SKM-1 (cell line): ENCODE results near the gene SLC7A8.

Source experiments
- DNase-seq: peaks from one replicate; lab custom pipeline; 2025; ENCODE audit not compliant: unreplicated experiment; lab: John Stamatoyannopoulos, UW

The SLC7A8 gene

DNA sequence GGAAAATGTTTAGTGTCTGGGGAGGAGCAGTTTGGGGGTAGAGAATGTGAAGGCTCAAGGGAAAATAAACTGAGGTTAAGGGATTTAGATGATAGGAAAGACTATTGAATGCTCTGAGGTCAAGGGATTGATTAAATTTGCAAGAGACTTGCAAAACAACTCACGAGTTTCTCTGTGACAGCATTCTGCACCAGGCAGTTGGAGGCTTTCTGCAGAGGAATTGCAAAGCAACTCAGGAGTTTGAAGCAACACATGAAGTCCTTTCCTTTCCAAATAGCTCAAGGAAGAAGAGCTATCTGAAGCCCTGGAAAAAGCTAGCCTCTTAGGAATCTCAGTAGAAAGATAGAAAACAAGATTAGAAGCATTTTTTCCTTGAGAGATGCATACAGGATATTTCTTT is 23.9 kb downstream of the SLC7A8 start:
- no peak for DNase-seq

DNA sequence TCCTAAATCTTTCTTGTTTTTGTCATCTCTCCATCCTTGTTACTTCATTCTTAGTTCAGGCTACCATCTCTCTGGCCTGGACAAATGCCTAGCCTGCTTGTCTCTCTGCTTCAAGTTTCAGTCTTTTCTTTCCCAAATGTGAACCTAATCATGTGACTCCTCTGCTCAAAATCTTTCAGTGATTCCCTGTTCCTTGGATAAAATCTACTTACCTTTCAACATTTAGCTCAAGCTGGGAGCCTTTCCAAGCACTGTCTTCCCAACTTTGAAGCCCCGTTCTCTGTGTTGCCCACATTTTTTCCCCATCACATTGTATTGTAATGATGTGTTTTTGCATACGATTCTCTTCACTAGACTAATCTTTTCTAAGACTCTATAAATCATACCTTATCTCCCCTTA is 24.7 kb downstream of the SLC7A8 start:
- no peak for DNase-seq

DNA sequence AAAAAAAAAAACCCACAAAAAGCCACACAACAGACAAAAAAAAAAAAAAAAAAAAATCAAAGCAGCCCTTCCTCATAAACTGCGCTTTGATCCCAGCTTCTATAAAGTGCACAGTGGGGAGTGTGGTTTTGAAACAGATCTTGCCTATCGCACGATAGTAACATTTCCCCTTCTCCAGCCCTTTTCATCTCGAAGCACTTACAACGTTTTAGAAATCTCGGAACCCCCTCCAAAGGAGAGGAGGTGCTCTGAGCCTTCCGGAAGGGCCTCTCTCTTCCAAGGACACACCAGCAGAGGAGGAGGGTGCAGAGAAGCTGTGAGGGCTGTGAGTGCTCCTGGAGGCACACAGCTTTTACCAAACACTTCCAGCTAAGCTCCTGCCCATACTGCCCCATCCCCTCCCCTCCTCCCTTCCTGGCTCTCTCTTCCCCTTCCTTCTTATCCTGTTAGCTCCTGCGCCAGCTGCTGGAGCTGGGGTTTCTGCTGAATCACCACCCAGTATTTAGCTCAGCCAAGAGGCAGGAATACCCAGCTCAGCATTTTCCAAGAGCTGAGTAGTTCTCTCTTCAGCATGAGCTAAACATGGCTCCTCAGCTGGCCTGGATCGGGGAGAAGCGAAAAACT is 28.4 kb downstream of the SLC7A8 start:
- no peak for DNase-seq

GRCh38 chr14:23153851-23154796 is 29.3 kb downstream of the SLC7A8 start:
- no peak for DNase-seq

- DNase-seq, result no peak
Observed at GRCh38 chr14:23151342-23151741, 32.1 kb downstream of the SLC7A8 start.

DNA sequence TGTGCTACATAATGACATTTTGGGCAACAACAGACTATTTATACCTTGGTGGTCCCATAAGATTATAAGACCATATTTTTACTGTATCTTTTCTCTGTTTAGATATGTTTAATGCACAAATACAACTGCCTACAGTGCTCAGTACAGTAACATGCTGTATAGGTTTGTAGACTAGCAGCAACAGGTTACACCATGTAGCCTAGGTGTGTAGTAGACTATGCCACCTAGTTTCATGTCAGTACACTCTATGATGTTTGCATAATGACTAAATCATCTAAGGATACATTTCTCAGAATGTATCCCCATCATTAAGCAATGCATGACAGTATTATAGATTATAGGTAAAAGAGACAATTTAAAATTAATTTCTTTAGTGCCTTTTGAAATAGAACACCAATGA is 33.7 kb downstream of the SLC7A8 start:
- DNase-seq, result no peak

DNA sequence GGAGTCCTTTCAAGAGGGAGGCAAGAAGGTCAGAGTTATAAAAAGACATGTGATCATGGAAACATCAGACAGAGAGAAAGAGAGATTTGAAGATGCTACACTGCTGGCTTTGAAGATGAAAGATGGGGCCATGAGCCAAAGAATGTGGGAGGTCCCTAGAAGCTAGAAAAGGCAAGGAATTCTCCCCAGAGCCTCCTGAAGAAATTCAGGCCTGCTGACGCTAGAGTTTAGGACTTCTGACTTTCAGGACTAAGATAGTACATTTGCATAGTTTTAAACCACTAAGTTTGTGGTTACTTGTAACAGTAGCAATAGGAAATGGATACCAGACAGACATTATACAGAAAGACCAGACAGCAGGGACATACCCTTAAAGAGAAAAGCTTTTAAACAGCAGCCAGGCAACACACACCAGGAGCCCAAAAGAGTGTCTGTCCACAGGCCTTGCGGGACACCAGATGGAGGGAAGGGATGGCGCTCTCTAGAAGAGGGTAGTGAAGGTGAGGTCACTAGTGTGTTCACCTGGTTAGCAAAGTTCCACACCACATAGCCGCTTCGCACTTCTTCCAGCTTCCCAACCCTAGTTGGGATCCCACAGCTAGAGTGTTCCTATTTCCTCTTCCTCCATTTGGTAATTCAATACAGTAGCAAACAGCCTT is 34.7 kb downstream of the SLC7A8 start:
- DNase-seq, result no peak

GRCh38 chr14:23147676-23148075 is 35.8 kb downstream of the SLC7A8 start:
- DNase-seq, result no peak

GRCh38 chr14:23146980-23147379 is 36.5 kb downstream of the SLC7A8 start:
- no peak for DNase-seq

DNA sequence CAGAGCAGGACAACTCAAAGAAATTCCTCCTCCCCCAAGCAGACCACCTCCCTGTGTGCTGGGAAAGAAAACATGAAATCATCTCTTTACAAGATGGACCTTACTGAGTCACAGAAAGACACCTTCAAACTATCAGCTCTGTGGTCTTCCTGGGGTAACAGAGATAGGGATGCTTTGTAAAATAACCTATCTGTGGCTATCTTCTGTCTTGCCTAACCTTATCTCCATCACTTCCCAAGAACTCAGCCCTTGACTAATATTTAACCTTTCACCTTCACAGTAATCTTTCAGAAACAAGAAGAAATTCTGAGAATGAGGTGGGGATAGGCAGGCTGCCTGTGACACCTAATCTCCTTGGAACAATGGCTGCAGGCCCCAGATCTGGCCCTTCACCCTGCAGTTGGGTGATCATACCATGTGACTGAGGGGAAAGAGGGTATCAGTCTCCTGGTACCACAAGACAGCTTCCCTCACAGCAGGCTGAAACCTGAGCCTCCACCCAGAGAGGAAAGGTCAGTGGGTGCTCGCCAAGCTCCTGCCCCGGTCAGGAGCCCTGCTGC is 37.0 kb downstream of the SLC7A8 start:
- DNase-seq, result no peak

- no peak for DNase-seq
Observed at GRCh38 chr14:23145794-23146350, 37.6 kb downstream of the SLC7A8 start.

DNA sequence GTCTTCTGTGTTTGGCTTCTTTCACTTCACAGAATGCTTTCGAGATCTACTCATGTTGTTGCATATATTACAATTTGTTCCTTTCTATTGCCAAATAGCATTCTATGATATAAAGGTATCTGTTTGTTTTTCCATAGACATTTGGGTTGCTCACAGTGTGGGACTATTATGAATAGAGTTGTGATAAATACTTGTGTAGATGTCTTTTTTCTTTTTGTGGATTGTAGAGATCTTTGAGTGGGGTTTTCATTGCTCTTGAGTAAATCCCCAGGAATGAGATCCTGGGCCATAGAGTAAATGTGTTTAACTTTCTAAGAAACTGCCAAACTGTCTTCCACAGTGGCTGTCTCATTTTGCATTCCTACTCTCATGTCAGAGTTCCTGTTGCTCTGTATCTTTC is 39.5 kb downstream of the SLC7A8 start:
- DNase-seq, result no peak

DNA sequence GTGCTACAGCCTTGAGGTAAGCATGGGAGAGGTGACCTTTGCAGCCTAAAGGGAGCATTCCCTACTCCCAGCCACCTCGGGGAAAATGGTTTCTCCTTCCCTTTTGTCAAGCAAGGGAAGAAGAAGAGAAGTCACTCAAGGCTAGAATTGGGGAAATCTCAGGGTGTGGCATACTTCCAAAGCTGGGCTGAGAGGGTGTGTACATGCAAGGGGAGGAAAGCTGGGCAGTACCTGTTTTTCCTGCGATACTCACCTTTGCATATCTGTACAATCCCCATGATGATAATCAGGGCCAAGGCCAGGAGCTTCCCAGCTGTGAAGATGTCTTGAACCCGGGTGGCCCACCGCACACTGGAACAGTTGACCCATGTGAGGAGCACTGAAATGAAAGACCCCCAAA is 40.6 kb downstream of the SLC7A8 start:
- no peak for DNase-seq

- no peak for DNase-seq
Observed at GRCh38 chr14:23141706-23142444, 41.6 kb downstream of the SLC7A8 start.

DNA sequence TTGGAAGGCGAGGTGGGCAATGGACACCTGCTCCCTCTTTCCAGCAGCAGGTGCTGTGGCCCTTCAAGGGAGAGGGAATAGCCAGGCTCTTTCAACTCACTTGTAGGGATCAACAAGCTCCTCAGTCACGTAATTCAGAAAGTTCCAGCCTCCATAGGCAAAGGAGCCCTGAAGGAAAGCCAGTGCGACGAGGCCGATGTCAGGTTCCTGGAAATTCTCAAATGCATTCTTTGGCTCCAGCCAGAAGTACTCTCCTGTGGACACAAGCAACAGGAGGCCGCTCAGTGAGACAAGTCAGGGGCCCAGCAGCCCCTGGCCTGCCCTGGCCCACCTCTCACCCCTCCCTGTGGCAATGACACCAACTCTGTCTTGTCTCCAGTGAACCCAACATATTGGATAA is 43.1 kb downstream of the SLC7A8 start:
- no peak for DNase-seq

DNA sequence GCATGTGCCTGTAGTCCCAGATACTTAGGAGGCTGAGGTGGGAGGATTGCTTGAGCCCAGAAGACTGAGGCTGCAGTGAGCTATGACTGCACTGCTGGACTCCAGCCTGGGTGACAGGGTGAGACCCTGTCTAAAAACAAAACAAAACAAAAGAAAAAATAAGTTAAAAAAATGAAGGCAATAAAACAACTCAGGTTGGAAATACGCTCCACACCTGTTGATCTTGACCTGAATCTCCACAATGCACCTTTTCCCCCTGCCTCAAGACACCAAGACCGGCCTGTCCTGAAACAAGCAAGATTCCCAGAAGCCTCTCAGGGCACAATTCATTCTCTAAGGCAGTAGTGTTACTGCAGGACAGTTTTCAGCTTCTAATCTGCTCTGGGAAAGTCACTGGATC is 43.6 kb downstream of the SLC7A8 start:
- no peak for DNase-seq

DNA sequence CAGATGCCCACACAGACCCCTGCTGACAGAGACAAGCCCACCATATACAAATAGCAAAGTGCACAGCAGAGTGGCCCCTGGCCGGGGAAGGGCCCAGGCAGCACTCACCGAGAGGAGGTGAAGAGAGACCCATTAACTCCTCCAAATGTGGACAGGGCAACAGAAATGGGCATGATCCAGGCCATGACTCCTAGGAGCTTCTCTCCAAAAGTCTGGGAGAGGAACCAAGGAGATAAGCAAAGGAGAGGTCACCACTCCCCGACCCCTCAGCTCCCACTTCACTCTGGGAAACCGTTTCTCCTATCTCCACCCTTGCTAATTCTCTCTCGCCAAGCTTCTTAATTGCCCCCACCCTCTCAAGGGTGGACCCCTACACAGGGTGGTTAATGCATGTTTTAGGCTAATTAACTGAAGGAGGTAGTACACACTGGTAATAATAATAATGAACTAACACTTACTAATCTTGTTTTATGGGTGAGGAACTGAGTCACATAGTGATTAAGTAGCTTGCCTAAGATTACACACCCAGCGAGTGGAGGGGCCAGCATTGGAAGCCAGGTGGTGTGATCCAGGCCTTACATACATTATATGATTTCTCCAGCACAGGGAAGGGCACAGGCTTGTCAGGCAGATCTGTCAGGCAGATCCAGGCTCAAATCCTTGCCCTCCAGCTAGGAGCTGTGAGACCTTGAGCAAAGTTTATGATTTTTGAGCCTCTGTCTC is 45.5 kb downstream of the SLC7A8 start:
- DNase-seq, result no peak

GRCh38 chr14:23137192-23137812 is 46.2 kb downstream of the SLC7A8 start:
- DNase-seq, result no peak

- DNase-seq, result no peak
Observed at GRCh38 chr14:23136566-23137133, 46.8 kb downstream of the SLC7A8 start.
